ENCODE measurements around the gene CBARP. TPM values are rescaled to one million over a fixed set of nuclear protein-coding genes. Genes with fewer than 3 reads are reported as not detected.
A peak's percentile ranks its signal among the peaks of the same experiment; 100 is the strongest.

The CBARP gene
- total and polyA plus RNA-seq, 9 of the 15 experiments (the other 6 are each of a cell fraction or from before 2014, with no cell fraction given) = 0.03 to 8.9 (median 1.2) TPM; not detected in 1

DNA sequence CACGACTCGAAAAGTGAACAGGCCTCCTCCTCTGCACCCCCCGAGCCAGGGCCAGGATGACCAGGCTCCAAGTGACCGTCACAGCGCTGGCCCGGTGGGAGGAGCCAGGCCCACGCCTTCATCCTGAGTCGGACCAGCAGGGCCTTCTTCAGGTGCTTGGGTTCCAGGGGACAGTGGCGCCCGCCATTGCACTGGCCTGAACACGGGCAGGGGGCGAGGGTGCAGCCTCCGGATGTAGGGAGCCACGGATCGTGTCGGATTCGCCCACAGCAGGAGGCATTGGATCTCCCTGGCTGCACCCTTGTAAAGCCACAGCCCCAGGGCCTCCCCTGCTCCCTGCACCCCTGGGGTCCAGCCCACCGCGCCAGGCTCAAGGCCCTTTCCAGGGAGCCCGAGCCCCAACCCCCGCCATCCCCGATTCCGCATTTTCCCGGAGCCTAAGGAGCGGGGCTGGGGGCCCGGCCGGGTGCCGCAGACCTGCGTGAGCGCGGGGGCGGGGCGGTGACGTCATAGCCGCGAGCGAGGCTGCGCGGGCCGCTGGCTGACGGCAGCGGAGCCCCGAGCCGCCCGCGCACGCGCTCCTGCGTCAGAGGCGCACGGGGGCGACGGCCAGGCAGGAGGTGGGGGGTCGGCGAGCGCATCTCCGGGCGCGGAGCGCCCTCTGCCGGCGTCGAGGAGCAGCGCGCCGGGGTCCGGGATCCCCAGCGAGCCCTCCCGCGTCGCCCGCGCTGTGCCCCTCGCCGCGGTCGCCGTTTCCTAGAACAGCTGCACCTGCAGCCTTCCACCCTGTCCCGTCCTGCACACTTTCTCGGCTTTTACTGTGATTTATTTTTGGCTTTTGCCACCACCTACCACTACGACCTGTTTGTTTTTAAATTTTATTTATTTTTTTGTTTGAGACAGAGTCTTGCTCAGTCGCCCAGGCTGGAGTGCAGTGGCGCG is 2.3 kb upstream of the CBARP start (continued):
- peak; percentile 55 for TF ChIP-seq PRDM10 (IDR thresholded peaks at IDR 0.05; ENCODE audit: partially characterized antibody)
- peak; percentile 73; the same call in 1 of the 2 replicates for TF ChIP-seq FOXO4 (CRISPR knock-in tag; IDR thresholded peaks at IDR 0.05)
- TF ChIP-seq MAZ (CRISPR knock-in tag; conservative IDR thresholded peaks at IDR 0.05 in 1 of 2, IDR thresholded peaks at IDR 0.05 in 1 of 2) = peak; percentile 71 to 99
- TF ChIP-seq ESRRA (IDR thresholded peaks at IDR 0.05; ENCODE audit: borderline replicate concordance, low read depth) = peak; percentile 66; the same call in 1 of the 2 replicates
- TF ChIP-seq, protein P1, sequence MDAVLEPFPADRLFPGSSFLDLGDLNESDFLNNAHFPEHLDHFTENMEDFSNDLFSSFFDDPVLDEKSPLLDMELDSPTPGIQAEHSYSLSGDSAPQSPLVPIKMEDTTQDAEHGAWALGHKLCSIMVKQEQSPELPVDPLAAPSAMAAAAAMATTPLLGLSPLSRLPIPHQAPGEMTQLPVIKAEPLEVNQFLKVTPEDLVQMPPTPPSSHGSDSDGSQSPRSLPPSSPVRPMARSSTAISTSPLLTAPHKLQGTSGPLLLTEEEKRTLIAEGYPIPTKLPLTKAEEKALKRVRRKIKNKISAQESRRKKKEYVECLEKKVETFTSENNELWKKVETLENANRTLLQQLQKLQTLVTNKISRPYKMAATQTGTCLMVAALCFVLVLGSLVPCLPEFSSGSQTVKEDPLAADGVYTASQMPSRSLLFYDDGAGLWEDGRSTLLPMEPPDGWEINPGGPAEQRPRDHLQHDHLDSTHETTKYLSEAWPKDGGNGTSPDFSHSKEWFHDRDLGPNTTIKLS (IDR thresholded peaks at IDR 0.05; ENCODE audit: borderline replicate concordance, low read depth) = no peak; the same call in 1 of the 2 replicates
- TF ChIP-seq STAG1 (CRISPR knock-in tag; IDR thresholded peaks at IDR 0.05; ENCODE audit: borderline replicate concordance) = peak; percentile 58; the same call in 1 of the 2 replicates
- no peak for TF ChIP-seq HDAC6 (IDR thresholded peaks at IDR 0.05; ENCODE audit: low read depth, low read length)
- TF ChIP-seq SAFB2 (IDR thresholded peaks at IDR 0.05; ENCODE audit: borderline replicate concordance, low read depth, low read length, severe bottlenecking) = no peak
- no peak for TF ChIP-seq PURB (CRISPR knock-in tag; IDR thresholded peaks at IDR 0.05; ENCODE audit: low read depth)
- peak; percentile 61 for TF ChIP-seq BRD9 (IDR thresholded peaks at IDR 0.05; ENCODE audit: low read depth, partially characterized antibody)
- TF ChIP-seq, protein P2, sequence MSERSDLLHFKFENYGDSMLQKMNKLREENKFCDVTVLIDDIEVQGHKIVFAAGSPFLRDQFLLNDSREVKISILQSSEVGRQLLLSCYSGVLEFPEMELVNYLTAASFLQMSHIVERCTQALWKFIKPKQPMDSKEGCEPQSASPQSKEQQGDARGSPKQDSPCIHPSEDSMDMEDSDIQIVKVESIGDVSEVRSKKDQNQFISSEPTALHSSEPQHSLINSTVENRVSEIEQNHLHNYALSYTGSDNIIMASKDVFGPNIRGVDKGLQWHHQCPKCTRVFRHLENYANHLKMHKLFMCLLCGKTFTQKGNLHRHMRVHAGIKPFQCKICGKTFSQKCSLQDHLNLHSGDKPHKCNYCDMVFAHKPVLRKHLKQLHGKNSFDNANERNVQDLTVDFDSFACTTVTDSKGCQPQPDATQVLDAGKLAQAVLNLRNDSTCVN (CRISPR knock-in tag; IDR thresholded peaks at IDR 0.05) = no peak
- no peak for TF ChIP-seq U2AF2 (optimal IDR thresholded peaks at IDR 0.05; ENCODE audit: low read depth, low read length)
- 0 out of 2 replicates have a peak, but pooled peaks have one; percentile 23 for TF ChIP-seq ELF4 (CRISPR knock-in tag; IDR thresholded peaks at IDR 0.05)
- TF ChIP-seq, protein P3, sequence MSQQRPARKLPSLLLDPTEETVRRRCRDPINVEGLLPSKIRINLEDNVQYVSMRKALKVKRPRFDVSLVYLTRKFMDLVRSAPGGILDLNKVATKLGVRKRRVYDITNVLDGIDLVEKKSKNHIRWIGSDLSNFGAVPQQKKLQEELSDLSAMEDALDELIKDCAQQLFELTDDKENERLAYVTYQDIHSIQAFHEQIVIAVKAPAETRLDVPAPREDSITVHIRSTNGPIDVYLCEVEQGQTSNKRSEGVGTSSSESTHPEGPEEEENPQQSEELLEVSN (IDR thresholded peaks at IDR 0.05; ENCODE audit: borderline replicate concordance in 1 of 2, extremely low read depth in 1 of 2, insufficient read depth in 1 of 2, insufficient read length in 1 of 2, low read depth in 1 of 2, low read length in 1 of 2, poor library complexity in 1 of 2, severe bottlenecking in 1 of 2) = peak; percentile 34 to 74
- peak; percentile 36; the same call in 1 of the 2 replicates for TF ChIP-seq ZNF75A (CRISPR knock-in tag; IDR thresholded peaks at IDR 0.05)

All from K562 (cell line).